KBM-7 (cell line): ENCODE results near the gene GGCX.
A peak's percentile ranks its signal among the peaks of the same experiment; 100 is the strongest.
"Not testable (repeated sequence)": the region's sequence is repeated elsewhere in the genome, so short reads cannot be mapped to it uniquely, and the experiment has no call there.

Experiments used
- DNase-seq: peaks from one replicate; pipeline ENCODE4 v3.0.0-alpha.2; 2015
- in situ Hi-C: fragments of 300-500 bp; cut with MboI; formaldehyde crosslinking; loops from 2 replicates; pipeline ENCODE4 v1.14.3; 2020; ENCODE audit warnings: low sequenced_read_pairs, low pct_unique_long_range_greater_than_20kb, mixed read lengths

The GGCX gene

GRCh38 chr2:85578243-85579180, 17.2 kb upstream of the GGCX start:
- in situ Hi-C loops, result no loop called here
- DNase-seq, result peak; percentile 85

- DNase-seq, result peak; percentile 63
- in situ Hi-C loops, result no loop called here
Measured at GRCh38 chr2:85577386-85578242, 16.3 kb upstream of the GGCX start, which contains the start of gene VAMP8. VAMP8 (plus strand) TSS chr2:85577586; CDS start chr2:85577647, 61 bp downstream.

GRCh38 chr2:85577063-85577385, 15.7 kb upstream of the GGCX start:
- in situ Hi-C loops, result no loop called here
- DNase-seq, result no peak

GRCh38 chr2:85575739-85576138, 14.4 kb upstream of the GGCX start:
- in situ Hi-C loops, result no loop called here
- no peak for DNase-seq

GRCh38 chr2:85566265-85566664, 5.0 kb upstream of the GGCX start:
- in situ Hi-C loops, result no loop called here
- no peak for DNase-seq

- in situ Hi-C loops, result no loop called here
- DNase-seq, result peak; percentile 68
Measured at GRCh38 chr2:85564144-85564563, 2.9 kb upstream of the GGCX start.

GRCh38 chr2:85560812-85561279, 447 bp downstream of the GGCX start:
- no peak for DNase-seq
- in situ Hi-C loops, result no loop called here

GRCh38 chr2:85560403-85560726, 928 bp downstream of the GGCX start:
- DNase-seq, in situ Hi-C loops: not testable (repeated sequence)

GRCh38 chr2:85558160-85558559, 3.1 kb downstream of the GGCX start:
- in situ Hi-C loops, result no loop called here

GRCh38 chr2:85557130-85557529, 4.2 kb downstream of the GGCX start:
- DNase-seq, result no peak
- in situ Hi-C loops, result no loop called here

More at GRCh38 chr2:85558160-85558559, 3.1 kb downstream of the GGCX start:
- no peak for DNase-seq

- no peak for DNase-seq
- in situ Hi-C loops, result no loop called here
Measured at GRCh38 chr2:85554980-85555612, 6.2 kb downstream of the GGCX start.

GRCh38 chr2:85553184-85553583, 8.1 kb downstream of the GGCX start:
- in situ Hi-C loops, result no loop called here
- DNase-seq, result no peak

- in situ Hi-C loops, result no loop called here
- peak; percentile 93 for DNase-seq
Measured at GRCh38 chr2:85551698-85552678, 9.3 kb downstream of the GGCX start.

GRCh38 chr2:85550486-85550885, 10.8 kb downstream of the GGCX start:
- peak; percentile 82 for DNase-seq

GRCh38 chr2:85549826-85550225, 11.5 kb downstream of the GGCX start:
- no peak for DNase-seq
- in situ Hi-C loops, result no loop called here

More at GRCh38 chr2:85550486-85550885, 10.8 kb downstream of the GGCX start:
- in situ Hi-C loops, result no loop called here

GRCh38 chr2:85549095-85549494, 12.2 kb downstream of the GGCX start:
- DNase-seq, result no peak
- in situ Hi-C loops, result no loop called here

- DNase-seq, result no peak
- in situ Hi-C loops, result no loop called here
Measured at GRCh38 chr2:85548608-85548900, 12.7 kb downstream of the GGCX start.

GRCh38 chr2:85547859-85548607, 13.3 kb downstream of the GGCX start:
- DNase-seq, result no peak
- in situ Hi-C loops, result no loop called here
